HFF-Myc (cell line): ENCODE results near the gene TRMT2A.

Source experiments
- DNase-seq: peaks from one replicate; pipeline ENCODE4 v3.0.0-alpha.2; 2011; ENCODE audit warnings: low read depth; ENCODE audit errors: extremely low read depth
- H3K4me3 ChIP-seq: replicated peaks from 2 replicates; pipeline ENCODE4 v1.5.1; 2011; ENCODE audit warnings: low read depth, mild to moderate bottlenecking, control low read depth, low read length
- CTCF ChIP-seq: IDR thresholded peaks from 2 replicates; pipeline ENCODE4 v1.5.1; 2012; ENCODE audit warnings: mild to moderate bottlenecking, low read depth, low read length, control low read depth; ENCODE audit errors: missing control alignments

TRMT2A gene

GRCh38 chr22:20138417-20138738 lies 21.4 kb upstream of the TRMT2A start:
- DNase-seq, result no peak
- H3K4me3 ChIP-seq, result no peak overlapping the region
- no peak for TF ChIP-seq CTCF

GRCh38 chr22:20137671-20138416 lies 20.8 kb upstream of the TRMT2A start:
- no peak for TF ChIP-seq CTCF
- no peak for DNase-seq
- H3K4me3 ChIP-seq, result no peak overlapping the region

GRCh38 chr22:20137113-20137512 lies 20.1 kb upstream of the TRMT2A start:
- TF ChIP-seq CTCF, result no peak

GRCh38 chr22:20136603-20136873 lies 19.5 kb upstream of the TRMT2A start:
- no peak for DNase-seq
- TF ChIP-seq CTCF, result no peak
- H3K4me3 ChIP-seq, result no peak overlapping the region

More at GRCh38 chr22:20137113-20137512, 20.1 kb upstream of the TRMT2A start:
- H3K4me3 ChIP-seq, result no peak overlapping the region
- no peak for DNase-seq

- no peak for DNase-seq
- H3K4me3 ChIP-seq, result no peak overlapping the region
- TF ChIP-seq CTCF, result no peak
Observed at GRCh38 chr22:20135806-20136602, 19.0 kb upstream of the TRMT2A start.

- TF ChIP-seq CTCF, result no peak
- DNase-seq, result no peak
- no peak overlapping the region for H3K4me3 ChIP-seq
Observed at GRCh38 chr22:20135265-20135664, 18.2 kb upstream of the TRMT2A start.
